HepG2 (cell line): ENCODE data around the gene MAD2L2. TPM values are rescaled to one million over a fixed set of nuclear protein-coding genes. Genes with fewer than 3 reads are reported as not detected.
A peak's percentile ranks its signal among the peaks of the same experiment; 100 is the strongest.

ENCODE experiments used
- CBFB ChIP-seq: sonication (generic); formaldehyde crosslinking; IDR thresholded peaks from 2 replicates; pipeline ENCODE4 v1.4.0; 2020; ENCODE audit warnings: missing genetic modification reagents
- CBX5 ChIP-seq: sonication (generic); formaldehyde crosslinking; IDR thresholded peaks from 2 replicates; pipeline ENCODE4 v1.4.0; 2020; ENCODE audit warnings: missing genetic modification reagents, borderline replicate concordance
- CHD2 ChIP-seq: IDR thresholded peaks from 2 replicates; pipeline ENCODE4 v1.6.1; 2011; ENCODE audit warnings: low read depth, low read length, improper control_type of control experiment
- DRAP1 ChIP-seq: IDR thresholded peaks from 2 replicates; pipeline ENCODE4 v1.6.1; 2016; ENCODE audit warnings: missing genetic modification reagents, missing compliant biosample characterization
- FOXA3 ChIP-seq: IDR thresholded peaks from 2 replicates; pipeline ENCODE4 v1.6.1; 2016; ENCODE audit warnings: missing genetic modification reagents, missing compliant biosample characterization
- GATAD1 ChIP-seq: IDR thresholded peaks from 2 replicates; pipeline ENCODE4 v1.6.1; 2016; ENCODE audit warnings: missing genetic modification reagents, missing compliant biosample characterization
- HOXA3 ChIP-seq: sonication (generic); formaldehyde crosslinking; IDR thresholded peaks from 2 replicates; pipeline ENCODE4 v1.5.0; 2020; ENCODE audit warnings: missing genetic modification reagents
- MEIS2 ChIP-seq: sonication (generic); formaldehyde crosslinking; IDR thresholded peaks from 2 replicates; pipeline ENCODE4 v1.9.0; 2021; ENCODE audit warnings: mild to moderate bottlenecking, missing genetic modification reagents
- NAIF1 ChIP-seq: sonication (generic); formaldehyde crosslinking; IDR thresholded peaks from 2 replicates; pipeline ENCODE4 v1.5.0; 2020; ENCODE audit warnings: mild to moderate bottlenecking, missing genetic modification reagents, borderline replicate concordance
- NR2C2 ChIP-seq: sonication (generic); formaldehyde crosslinking; IDR thresholded peaks from 2 replicates; pipeline ENCODE4 v1.4.0; 2020; ENCODE audit warnings: missing genetic modification reagents, mild to moderate bottlenecking, moderate library complexity, borderline replicate concordance
- POLR2A ChIP-seq, 2 experiments: IDR thresholded peaks; 2 replicates each; pipeline ENCODE4 v1.6.1; 2011; ENCODE audit warnings: low read depth in 2 of 2, low read length in 2 of 2, mild to moderate bottlenecking in 1 of 2, moderate library complexity in 1 of 2; ENCODE audit not compliant: insufficient read depth in 1 of 2
- POLR2G ChIP-seq: fragments of 200-400 bp; formaldehyde crosslinking; IDR thresholded peaks from 2 replicates; pipeline ENCODE4 v1.6.1; 2018; ENCODE audit warnings: mild to moderate bottlenecking, low read depth, low read length, moderate library complexity
- PRPF4 ChIP-seq: fragments of 200-400 bp; formaldehyde crosslinking; IDR thresholded peaks from 2 replicates; pipeline ENCODE4 v1.6.1; 2016; ENCODE audit warnings: low read length, low read depth; ENCODE audit not compliant: poor library complexity, severe bottlenecking
- SRF ChIP-seq: IDR thresholded peaks from 2 replicates; pipeline ENCODE4 v1.6.1; 2011; ENCODE audit warnings: mild to moderate bottlenecking, low read depth, low read length, moderate library complexity
- TARDBP ChIP-seq: sonication (generic); formaldehyde crosslinking; IDR thresholded peaks from 2 replicates; pipeline ENCODE4 v1.8.0; 2022; ENCODE audit warnings: mild to moderate bottlenecking, missing genetic modification reagents
- ZBTB4 ChIP-seq: sonication (generic); formaldehyde crosslinking; IDR thresholded peaks from 2 replicates; pipeline ENCODE4 v1.4.0; 2020; ENCODE audit warnings: missing genetic modification reagents, mild to moderate bottlenecking, borderline replicate concordance
- ZC3H13 ChIP-seq: sonication (generic); formaldehyde crosslinking; IDR thresholded peaks from 2 replicates; pipeline ENCODE4 v1.8.1; 2023; ENCODE audit warnings: mild to moderate bottlenecking, missing genetic modification reagents, moderate library complexity
- ZFP1 ChIP-seq: IDR thresholded peaks from 2 replicates; pipeline ENCODE4 v1.6.1; 2016
- ZNF18 ChIP-seq: sonication (generic); formaldehyde crosslinking; IDR thresholded peaks from 2 replicates; pipeline ENCODE4 v1.8.0; 2022; ENCODE audit warnings: mild to moderate bottlenecking, missing genetic modification reagents; ENCODE audit not compliant: insufficient replicate concordance
- ZNF687 ChIP-seq: sonication (generic); formaldehyde crosslinking; IDR thresholded peaks from 2 replicates; pipeline ENCODE4 v1.5.1; 2020; ENCODE audit warnings: mild to moderate bottlenecking, missing genetic modification reagents, moderate library complexity
- ZNF724P ChIP-seq: sonication (generic); formaldehyde crosslinking; IDR thresholded peaks from 2 replicates; pipeline ENCODE4 v1.8.0; 2022; ENCODE audit warnings: missing genetic modification reagents, borderline replicate concordance
- polyA plus RNA-seq, 8 experiments: library from polyadenylated mRNA; depleted of rRNA in 3 of 8; stranded (reverse) in 7 of 8; unstranded in 1 of 8; fragments of >200 nt; fragmentation: Illumina TruSeq in 4 of 8; extraction: Trizol in 4 of 8; gene quantifications; 2 replicates each; pipeline versions ENCODE4 v1.2.1 to v1.2.3, GENCODE V29; 2011 to 2016; ENCODE audit warnings: low read depth in 4 of 8, missing spikeins in 1 of 8, mixed read lengths in 1 of 8; ENCODE audit not compliant: insufficient read depth in 1 of 8
- total RNA-seq, 5 experiments: library from RNA; depleted of rRNA; stranded (reverse); fragments of >200 nt; fragmentation: Illumina TruSeq; extraction: Trizol; gene quantifications; 2 replicates each; pipeline ENCODE4 v1.2.3, GENCODE V29; 2016; ENCODE audit warnings: low read depth in 1 of 5

Gene MAD2L2
- total and polyA plus RNA-seq, 2 of the 13 experiments (the other 11 are each of a cell fraction or from before 2014, with no cell fraction given) = 51.8 to 53.8 TPM

DNA sequence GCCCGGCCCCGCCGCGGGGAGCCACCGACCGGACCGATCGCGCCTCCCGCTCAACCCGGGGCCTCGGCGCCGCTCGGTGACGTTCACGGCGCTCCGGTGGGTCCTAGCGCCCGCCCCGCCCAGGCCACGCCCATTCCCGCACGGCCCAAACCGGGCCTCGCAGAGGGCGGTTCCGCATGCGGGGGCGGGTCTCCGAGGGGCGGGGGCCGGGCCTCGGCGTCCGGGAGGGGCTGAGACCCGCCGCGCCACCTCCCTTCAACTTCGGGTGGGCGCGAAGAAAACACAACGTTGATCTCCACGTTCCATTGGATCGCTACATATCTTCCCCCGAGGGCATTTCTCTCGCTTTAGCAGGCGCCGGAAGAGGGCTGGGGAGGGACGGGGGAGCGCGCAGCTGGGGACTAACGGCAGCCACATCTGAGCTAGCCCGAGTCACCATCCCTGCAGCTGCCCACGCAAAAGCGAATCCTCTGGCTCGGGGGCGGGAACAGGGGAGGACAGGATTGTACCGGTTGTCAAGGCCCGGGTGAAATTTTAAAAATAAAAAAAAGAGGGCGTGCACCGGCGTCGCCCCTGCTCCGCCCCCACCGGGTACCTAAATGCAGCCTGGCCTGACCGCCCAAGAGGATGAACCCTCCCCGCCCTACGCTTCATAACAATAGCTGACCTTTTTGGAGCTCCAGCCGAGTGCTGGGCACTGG, at the start of gene MAD2L2 (continued):
- no peak for TF ChIP-seq ZBTB4 (CRISPR knock-in tag)
- TF ChIP-seq ZFP1 (CRISPR knock-in tag) = no peak
- TF ChIP-seq CHD2 = no peak
- peak; percentile 81 for TF ChIP-seq ZNF687 (CRISPR knock-in tag)
- 0 out of 2 replicates have a peak, but pooled peaks have one; percentile 62 for TF ChIP-seq ZC3H13 (CRISPR knock-in tag)
- no peak for TF ChIP-seq CBX5 (CRISPR knock-in tag)
- TF ChIP-seq SRF = peak; percentile 61; the same call in 1 of the 2 replicates
- TF ChIP-seq FOXA3 (CRISPR knock-in tag) = peak; percentile 33; the same call in 1 of the 2 replicates
- TF ChIP-seq DRAP1 (CRISPR knock-in tag) = peak; percentile 27; the same call in 1 of the 2 replicates
- TF ChIP-seq ZNF18 = peak; percentile 35
- 0 out of 2 replicates have a peak, but pooled peaks have one; percentile 50 for TF ChIP-seq NAIF1 (CRISPR knock-in tag)
- peak; percentile 60 for TF ChIP-seq POLR2G
- no peak for TF ChIP-seq ZNF724P (CRISPR knock-in tag)
- TF ChIP-seq PRPF4 = no peak
- TF ChIP-seq POLR2A (IDR thresholded peaks at IDR 0.05; ENCODE audit: insufficient read depth in 1 of 2, low read depth in 2 of 2, low read length in 2 of 2) = peak; percentile 43 to 78; a peak in 2 of 4 replicates
- TF ChIP-seq MEIS2 = no peak
- 0 out of 2 replicates have a peak, but pooled peaks have one; percentile 31 for TF ChIP-seq NR2C2
- TF ChIP-seq CBFB (CRISPR knock-in tag) = 0 out of 2 replicates have a peak, but pooled peaks have one; percentile 63
- TF ChIP-seq TARDBP (CRISPR knock-in tag) = peak; percentile 33; the same call in 1 of the 2 replicates
- TF ChIP-seq GATAD1 = peak; percentile 82
- peak; percentile 80; the same call in 1 of the 2 replicates for TF ChIP-seq HOXA3
